Measurements from ENCODE around the gene TPCN2.
"Not testable (repeated sequence)": the region's sequence is repeated elsewhere in the genome, so short reads cannot be mapped to it uniquely, and the experiment has no call there.

TPCN2 gene

GRCh38 chr11:69076129-69076791, 27.5 kb downstream of the TPCN2 start:
- DNase-seq, result peak; percentile 55

DNA sequence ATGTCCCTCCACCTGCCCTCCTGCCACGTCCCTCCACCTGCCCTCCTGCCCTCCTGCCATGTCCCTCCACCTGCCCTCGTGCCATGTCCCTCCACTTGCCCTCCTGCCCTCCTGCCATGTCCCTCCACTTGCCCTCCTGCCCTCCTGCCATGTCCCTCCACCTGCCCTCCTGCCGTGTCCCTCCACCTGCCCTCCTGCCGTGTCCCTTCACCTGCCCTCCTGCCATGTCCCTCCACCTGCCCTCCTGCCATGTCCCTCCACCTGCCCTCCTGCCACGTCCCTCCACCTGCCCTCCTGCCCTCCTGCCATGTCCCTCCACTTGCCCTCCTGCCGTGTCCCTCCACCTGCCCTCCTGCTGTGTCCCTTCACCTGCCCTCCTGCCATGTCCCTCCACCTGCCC, 28.2 kb downstream of the TPCN2 start:
- not testable (repeated sequence) for DNase-seq

DNA sequence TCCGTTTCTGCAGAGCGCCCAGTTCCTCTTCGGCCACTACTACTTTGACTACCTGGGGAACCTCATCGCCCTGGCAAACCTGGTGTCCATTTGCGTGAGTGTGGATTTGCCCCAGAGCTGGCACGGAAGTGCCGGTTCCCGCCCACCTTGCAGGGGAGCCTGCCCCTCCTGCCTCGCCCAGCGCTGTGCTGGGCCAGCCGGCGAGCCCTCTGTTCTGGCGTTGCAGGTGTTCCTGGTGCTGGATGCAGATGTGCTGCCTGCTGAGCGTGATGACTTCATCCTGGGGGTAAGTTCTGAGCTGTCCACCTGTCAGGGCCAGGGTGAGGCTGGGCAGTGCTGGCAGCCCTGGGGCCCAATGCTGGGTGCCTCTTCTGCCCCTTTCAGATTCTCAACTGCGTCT, 29.8 kb downstream of the TPCN2 start:
- no peak for DNase-seq

DNA sequence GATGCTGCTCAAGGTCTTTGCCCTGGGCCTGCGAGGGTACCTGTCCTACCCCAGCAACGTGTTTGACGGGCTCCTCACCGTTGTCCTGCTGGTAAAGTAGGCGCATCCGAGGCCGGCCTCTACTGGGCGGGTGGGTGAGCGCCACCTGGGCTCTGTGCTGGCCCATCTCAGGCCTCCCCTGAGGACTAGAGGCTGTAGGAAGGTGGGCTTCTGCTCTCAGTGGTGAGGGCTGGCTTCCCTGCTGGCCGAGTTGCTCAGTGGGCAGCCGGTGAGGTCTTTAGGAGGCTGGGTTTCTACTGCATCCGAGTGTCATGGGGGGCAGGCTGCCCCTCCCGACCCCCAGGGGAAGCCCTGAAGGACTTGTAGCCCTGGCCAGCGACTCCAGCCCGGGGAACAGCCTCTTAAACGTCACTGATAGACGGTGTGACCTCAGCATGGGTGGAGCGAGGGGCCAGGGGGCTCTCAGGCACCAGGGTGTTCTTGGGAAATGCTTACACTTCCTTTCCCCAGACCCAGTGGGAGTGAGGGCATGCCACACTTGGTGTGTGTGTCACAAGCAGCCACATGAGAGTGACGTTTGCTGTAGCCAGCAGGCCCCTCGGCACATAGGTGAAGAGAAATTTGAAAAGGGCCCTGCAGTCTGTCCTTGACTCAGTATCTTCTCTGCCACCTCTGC, 30.3 kb downstream of the TPCN2 start:
- DNase-seq, result no peak

DNA sequence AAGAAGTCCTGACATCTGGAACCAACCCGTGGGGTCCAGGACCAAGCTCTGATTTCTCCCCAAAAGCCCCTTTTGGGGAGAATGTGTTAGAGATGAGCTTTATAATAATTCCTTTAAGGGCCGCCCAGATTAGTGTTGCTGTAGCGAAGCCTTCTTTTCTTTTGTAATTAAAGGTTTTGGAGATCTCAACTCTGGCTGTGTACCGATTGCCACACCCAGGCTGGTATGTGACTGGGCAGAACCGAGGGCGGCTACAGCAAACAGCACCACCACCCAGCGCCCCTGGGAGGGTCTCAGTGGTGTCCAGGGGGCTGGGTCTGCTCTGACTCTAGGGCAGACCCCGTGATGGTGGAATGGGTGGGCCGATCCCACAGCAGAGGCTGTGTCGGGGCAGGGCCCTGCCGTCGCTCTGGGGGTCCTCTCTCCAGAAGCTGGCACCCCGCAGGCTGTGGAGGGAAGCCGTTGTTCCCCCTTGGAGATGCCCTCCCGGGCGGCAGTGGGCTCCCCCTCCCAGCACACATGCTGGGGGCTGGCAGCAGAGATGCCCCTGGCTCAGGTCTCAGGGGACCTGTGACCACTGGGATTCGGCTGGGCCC, 31.0 kb downstream of the TPCN2 start:
- no peak for DNase-seq

- DNase-seq, result no peak
These were observed 31.7 kb downstream of the TPCN2 start for GRCh38 chr11:69080257-69080995.

DNA sequence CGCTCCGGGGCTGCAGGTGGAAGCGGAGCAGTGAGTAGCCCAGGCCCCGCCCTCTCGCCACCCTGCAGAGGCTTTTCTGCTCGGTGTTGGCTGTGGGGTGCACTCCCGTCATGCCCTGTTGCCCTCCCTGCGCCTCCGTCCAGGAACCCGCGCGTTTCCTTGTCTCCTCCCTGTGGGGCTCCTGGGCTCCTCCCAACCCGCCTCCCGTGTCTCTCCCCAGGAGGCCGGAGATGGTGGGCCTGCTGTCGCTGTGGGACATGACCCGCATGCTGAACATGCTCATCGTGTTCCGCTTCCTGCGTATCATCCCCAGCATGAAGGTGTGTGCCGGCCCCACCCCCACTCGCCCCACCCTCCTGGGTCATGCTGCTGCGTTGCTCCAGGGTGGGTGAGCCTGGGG, 32.4 kb downstream of the TPCN2 start:
- DNase-seq, result no peak

DNA sequence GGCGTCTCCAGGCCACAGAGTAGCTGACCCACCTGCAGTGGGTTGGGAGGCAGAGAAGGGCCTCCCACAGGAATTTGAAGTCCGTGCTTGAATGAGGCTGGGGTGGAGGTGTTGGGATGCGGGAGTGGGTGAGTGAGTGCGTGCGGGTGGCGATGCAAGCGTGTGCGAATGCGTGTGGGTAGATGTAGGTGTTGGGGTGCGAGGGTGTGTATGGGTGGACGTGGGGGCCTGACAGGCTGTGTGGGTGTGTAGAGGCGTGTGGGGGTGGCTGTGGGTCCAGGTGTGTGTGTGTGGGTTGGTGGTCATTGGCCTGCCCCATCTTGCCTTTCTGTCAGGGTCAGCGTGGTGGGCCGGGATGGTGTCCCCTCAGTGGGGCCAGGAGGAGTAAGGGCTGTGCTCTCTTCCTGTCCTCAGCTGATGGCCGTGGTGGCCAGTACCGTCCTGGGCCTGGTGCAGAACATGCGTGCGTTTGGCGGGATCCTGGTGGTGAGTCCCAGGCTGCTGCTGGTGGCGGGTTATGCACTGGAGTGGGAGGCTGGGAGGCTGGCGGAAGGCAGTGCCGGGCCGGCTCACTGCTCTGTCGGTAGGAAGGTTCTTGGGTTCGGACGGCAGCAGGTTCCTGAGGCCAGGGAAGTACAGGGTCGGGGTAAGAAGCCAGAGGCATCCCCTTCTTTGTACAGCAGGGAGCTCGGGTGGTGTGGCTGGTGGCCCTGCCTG, 35.0 kb downstream of the TPCN2 start:
- no peak for DNase-seq

DNA sequence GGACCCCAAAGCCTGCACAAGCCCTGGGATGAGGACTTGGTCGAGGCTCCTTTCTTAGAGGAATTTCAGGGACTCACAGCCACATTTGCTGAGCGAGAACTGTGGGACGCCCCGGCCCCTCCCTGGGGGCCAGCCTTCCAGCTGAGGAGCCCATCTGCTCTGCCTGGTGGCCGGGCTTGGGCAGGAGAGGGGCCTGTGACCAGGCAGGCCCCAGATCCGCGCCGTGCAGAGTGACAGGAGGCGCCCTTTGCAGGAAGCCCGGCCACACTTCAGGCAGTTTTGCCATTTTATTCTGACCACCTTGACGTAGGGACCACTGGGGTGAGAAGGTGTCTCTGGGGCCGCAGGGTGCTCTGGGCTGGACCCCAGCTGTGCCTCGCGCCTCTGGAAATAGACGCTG, 35.6 kb downstream of the TPCN2 start:
- DNase-seq, result no peak

DNA sequence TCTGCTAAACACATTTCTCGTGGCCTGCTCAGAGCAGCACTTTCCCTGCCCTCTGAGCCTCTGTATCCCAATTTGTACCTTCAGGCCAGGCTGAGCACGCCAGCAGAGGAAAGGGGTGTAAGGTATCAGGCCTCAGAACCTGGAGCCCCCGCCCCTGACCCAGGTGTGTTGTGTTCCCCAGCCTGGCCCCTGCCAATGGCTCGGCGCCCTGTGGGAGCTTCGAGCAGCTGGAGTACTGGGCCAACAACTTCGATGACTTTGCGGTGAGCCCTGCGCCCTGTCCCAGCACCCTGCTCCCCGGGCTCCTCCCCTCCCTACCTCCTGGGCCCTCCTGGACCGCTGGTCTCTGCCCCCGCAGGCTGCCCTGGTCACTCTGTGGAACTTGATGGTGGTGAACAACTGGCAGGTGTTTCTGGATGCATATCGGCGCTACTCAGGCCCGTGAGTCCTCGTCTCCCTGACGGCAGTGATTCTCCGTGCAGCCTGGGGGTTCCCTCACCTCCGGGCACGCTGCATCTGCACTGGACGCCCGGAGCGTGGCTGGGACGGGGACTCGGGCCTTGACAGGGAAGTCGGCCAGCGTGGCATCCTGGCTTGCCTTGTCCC, 36.9 kb downstream of the TPCN2 start:
- DNase-seq, result no peak

- DNase-seq, result no peak
These were observed 37.7 kb downstream of the TPCN2 start for GRCh38 chr11:69086152-69087132.

- DNase-seq, result no peak
These were observed 38.4 kb downstream of the TPCN2 start for GRCh38 chr11:69087133-69087524.

DNA sequence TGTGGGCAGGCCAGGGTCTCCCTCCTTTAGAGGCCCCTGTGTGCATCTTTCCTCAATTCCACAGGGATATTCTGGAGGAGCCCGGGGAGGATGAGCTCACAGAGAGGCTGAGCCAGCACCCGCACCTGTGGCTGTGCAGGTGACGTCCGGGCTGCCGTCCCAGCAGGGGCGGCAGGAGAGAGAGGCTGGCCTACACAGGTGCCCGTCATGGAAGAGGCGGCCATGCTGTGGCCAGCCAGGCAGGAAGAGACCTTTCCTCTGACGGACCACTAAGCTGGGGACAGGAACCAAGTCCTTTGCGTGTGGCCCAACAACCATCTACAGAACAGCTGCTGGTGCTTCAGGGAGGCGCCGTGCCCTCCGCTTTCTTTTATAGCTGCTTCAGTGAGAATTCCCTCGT, 39.1 kb downstream of the TPCN2 start:
- no peak for DNase-seq

DNA sequence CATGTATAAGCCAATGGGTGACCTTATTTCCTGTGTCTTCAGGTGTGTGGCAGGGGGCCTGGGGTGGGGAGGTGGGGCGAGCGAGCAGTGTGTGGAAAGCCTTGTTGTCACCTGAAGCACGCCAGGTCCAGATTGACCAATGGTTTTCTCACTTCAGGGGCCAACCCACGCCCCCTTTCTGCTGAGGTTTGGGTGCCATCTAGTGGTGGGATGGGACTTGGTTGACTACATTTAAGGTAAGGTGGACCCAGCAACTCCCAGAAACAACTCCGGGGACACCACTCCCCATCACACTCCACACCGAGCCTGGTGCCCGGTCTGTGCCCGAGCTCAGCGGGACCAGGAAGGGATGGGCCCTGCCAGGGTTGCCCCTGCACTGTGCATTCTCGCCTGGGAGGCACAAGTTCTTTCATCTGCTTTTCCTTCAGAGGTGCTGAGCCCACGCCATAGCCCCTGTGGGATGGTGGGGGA, 40.0 kb downstream of the TPCN2 start:
- no peak for DNase-seq

GRCh38 chr11:69089258-69089657, 40.5 kb downstream of the TPCN2 start:
- DNase-seq, result no peak

DNA sequence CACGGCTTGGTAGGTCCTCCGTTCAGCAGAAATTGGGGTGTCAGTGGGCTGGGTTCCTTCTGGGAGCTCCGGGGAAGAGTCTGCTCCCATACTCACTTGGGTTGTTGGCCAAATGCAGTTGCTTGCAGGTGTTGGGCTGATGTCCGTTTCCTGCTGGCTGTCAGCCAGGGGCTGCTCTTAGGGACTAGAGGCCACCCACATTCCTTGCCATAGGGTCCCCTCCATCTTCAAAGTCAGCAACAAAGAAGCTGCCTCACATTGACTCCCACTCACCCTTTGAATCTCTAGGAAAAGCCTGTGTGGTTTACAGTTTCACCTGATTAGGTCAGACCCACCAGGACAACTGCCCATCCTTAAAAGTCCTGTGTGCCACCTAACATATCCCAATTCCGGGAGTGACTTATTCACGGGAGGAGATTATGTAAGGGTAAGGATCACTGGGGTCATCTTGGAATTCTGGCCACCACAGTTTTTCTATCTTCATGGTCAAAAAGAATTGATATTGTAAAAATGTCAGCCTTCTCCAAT, 43.0 kb downstream of the TPCN2 start:
- DNase-seq, result no peak

DNA sequence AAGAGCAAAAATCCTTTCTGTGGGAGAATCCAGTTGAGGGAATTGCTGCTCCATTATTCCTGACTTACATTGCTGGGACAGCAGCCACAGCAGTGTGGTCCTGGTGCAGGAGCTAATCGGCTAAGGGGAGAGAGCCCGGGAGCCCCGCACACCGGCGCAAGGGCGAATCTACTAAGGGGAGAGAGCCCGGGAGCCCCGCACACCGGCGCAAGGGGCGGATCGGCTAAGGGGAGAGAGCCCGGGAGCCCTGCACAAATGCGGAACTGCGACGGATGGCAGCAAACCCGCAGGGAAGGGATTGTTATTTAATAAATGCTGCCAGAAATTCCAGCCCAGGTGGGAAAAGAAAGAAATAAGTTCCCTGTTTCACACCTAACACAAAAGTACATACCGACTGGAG, 43.5 kb downstream of the TPCN2 start:
- no peak for DNase-seq

DNA sequence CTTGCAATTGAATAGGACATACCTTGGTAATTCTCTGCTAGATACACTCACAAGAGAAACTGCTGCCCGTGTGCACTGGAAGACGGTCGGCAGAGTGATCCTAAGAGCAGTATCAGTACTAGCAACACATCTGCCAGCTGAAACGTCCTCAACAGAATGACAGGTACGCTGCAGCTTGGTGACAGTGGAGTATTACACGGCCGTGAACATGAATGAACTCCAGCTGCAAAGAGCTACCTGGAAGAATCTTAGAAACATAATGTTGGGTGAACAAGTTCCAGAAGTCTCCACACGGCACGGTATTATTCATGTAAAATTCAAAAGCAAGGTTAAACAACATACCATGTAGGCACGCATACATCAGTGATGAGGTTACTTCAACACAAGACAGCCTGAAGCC, 44.4 kb downstream of the TPCN2 start:
- DNase-seq, result no peak

GRCh38 chr11:69094111-69094914, 45.6 kb downstream of the TPCN2 start:
- DNase-seq, result no peak

- DNase-seq, result no peak
These were observed 46.2 kb downstream of the TPCN2 start for GRCh38 chr11:69094915-69095290.
